ENCODE data around the gene CEP170B.

DNA sequence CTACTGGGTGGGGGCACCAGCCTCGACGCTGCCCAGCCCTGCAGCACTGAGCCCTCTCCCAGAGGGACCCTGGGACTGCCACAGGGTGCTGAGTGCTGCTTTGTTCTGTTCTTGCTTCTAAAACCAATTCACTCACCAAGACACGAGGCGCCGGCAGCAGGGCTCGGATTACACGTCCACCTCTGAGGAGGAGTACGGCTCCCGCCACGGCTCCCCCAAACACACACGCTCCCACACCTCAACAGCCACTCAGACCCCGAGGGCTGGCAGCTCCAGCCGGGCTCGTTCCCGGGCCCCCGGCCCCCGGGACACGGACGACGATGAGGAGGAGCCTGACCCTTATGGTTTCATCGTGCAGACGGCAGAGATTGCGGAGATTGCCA lies 24.3 kb downstream of the CEP170B start:
- TF ChIP-seq, protein P1, sequence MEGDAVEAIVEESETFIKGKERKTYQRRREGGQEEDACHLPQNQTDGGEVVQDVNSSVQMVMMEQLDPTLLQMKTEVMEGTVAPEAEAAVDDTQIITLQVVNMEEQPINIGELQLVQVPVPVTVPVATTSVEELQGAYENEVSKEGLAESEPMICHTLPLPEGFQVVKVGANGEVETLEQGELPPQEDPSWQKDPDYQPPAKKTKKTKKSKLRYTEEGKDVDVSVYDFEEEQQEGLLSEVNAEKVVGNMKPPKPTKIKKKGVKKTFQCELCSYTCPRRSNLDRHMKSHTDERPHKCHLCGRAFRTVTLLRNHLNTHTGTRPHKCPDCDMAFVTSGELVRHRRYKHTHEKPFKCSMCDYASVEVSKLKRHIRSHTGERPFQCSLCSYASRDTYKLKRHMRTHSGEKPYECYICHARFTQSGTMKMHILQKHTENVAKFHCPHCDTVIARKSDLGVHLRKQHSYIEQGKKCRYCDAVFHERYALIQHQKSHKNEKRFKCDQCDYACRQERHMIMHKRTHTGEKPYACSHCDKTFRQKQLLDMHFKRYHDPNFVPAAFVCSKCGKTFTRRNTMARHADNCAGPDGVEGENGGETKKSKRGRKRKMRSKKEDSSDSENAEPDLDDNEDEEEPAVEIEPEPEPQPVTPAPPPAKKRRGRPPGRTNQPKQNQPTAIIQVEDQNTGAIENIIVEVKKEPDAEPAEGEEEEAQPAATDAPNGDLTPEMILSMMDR (IDR thresholded peaks at IDR 0.05), result no peak
- TF ChIP-seq POLR2A (IDR thresholded peaks at IDR 0.05), result no peak
